Ishikawa (cell line): ENCODE data around the gene SH3BP4.

Source experiments
- CEBPB ChIP-seq: IDR thresholded peaks from 2 replicates; pipeline ENCODE4 v1.6.1; 2012
- CREB1 ChIP-seq: IDR thresholded peaks from 2 replicates; pipeline ENCODE4 v1.6.1; 2012; ENCODE audit warnings: low read depth
- EGR1 ChIP-seq: IDR thresholded peaks from 2 replicates; pipeline ENCODE4 v1.6.1; 2012
- EP300 ChIP-seq: IDR thresholded peaks from 2 replicates; pipeline ENCODE4 v1.6.1; 2012; ENCODE audit warnings: borderline replicate concordance
- FOXM1 ChIP-seq: IDR thresholded peaks from 2 replicates; pipeline ENCODE4 v1.6.1; 2012; ENCODE audit warnings: low read depth, borderline replicate concordance
- NFIC ChIP-seq: IDR thresholded peaks from 2 replicates; pipeline ENCODE4 v1.6.1; 2012
- RAD21 ChIP-seq: IDR thresholded peaks from 2 replicates; pipeline ENCODE4 v1.6.1; 2012; ENCODE audit warnings: low read depth
- TAF1 ChIP-seq: IDR thresholded peaks from 2 replicates; pipeline ENCODE4 v1.6.1; 2012; ENCODE audit warnings: low read depth, mild to moderate bottlenecking
- TCF12 ChIP-seq: IDR thresholded peaks from 2 replicates; pipeline ENCODE4 v1.6.1; 2012; ENCODE audit warnings: low read depth
- TEAD4 ChIP-seq: IDR thresholded peaks from 2 replicates; pipeline ENCODE4 v1.6.1; 2012
- YY1 ChIP-seq: IDR thresholded peaks from 2 replicates; pipeline ENCODE4 v1.6.1; 2012; ENCODE audit warnings: low read depth
- ZBTB7A ChIP-seq: IDR thresholded peaks from 2 replicates; pipeline ENCODE4 v1.6.1; 2012; ENCODE audit warnings: low read depth
- TF ChIP-seq, protein P1 (sequence below): IDR thresholded peaks from 2 replicates; pipeline ENCODE4 v1.6.1; 2012; ENCODE audit warnings: low read depth, mild to moderate bottlenecking
- TF ChIP-seq, protein P2 (sequence below): IDR thresholded peaks from 2 replicates; pipeline ENCODE4 v1.6.1; 2012
- TF ChIP-seq, protein P3 (sequence below): IDR thresholded peaks from 2 replicates; pipeline ENCODE4 v1.6.1; 2012

Gene SH3BP4

DNA sequence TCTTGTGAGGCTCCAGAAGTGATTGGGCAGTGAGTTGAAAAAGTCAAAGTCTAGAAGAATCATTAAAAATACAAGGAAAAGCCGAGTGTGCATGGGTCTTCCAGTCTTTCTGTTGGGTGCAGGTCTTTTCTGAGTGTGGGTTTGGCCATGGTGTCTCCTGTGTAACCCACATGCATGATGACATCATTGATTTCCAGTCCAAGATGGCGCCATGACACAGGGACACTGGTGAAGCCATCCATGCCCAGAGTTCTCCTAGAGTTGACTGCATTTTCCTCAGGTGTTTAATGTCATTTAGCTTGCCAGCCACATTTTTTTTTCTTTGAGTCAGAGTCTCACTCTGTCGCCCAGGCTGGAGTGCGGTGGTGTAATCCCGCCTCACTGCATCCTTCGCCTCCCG is 35.9 kb downstream of the SH3BP4 start:
- TF ChIP-seq, protein P1, sequence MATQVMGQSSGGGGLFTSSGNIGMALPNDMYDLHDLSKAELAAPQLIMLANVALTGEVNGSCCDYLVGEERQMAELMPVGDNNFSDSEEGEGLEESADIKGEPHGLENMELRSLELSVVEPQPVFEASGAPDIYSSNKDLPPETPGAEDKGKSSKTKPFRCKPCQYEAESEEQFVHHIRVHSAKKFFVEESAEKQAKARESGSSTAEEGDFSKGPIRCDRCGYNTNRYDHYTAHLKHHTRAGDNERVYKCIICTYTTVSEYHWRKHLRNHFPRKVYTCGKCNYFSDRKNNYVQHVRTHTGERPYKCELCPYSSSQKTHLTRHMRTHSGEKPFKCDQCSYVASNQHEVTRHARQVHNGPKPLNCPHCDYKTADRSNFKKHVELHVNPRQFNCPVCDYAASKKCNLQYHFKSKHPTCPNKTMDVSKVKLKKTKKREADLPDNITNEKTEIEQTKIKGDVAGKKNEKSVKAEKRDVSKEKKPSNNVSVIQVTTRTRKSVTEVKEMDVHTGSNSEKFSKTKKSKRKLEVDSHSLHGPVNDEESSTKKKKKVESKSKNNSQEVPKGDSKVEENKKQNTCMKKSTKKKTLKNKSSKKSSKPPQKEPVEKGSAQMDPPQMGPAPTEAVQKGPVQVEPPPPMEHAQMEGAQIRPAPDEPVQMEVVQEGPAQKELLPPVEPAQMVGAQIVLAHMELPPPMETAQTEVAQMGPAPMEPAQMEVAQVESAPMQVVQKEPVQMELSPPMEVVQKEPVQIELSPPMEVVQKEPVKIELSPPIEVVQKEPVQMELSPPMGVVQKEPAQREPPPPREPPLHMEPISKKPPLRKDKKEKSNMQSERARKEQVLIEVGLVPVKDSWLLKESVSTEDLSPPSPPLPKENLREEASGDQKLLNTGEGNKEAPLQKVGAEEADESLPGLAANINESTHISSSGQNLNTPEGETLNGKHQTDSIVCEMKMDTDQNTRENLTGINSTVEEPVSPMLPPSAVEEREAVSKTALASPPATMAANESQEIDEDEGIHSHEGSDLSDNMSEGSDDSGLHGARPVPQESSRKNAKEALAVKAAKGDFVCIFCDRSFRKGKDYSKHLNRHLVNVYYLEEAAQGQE = no peak
- TF ChIP-seq FOXM1 = no peak
- TF ChIP-seq CREB1 = no peak
- no peak for TF ChIP-seq RAD21
- no peak for TF ChIP-seq EP300
- TF ChIP-seq EGR1 = no peak
- no peak for TF ChIP-seq ZBTB7A
- no peak for TF ChIP-seq TAF1
- TF ChIP-seq, protein P2, sequence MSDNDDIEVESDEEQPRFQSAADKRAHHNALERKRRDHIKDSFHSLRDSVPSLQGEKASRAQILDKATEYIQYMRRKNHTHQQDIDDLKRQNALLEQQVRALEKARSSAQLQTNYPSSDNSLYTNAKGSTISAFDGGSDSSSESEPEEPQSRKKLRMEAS = no peak
- TF ChIP-seq, protein P3, sequence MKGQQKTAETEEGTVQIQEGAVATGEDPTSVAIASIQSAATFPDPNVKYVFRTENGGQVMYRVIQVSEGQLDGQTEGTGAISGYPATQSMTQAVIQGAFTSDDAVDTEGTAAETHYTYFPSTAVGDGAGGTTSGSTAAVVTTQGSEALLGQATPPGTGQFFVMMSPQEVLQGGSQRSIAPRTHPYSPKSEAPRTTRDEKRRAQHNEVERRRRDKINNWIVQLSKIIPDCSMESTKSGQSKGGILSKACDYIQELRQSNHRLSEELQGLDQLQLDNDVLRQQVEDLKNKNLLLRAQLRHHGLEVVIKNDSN = no peak
- TF ChIP-seq TCF12 = no peak
- TF ChIP-seq YY1 = no peak
- no peak for TF ChIP-seq NFIC

DNA sequence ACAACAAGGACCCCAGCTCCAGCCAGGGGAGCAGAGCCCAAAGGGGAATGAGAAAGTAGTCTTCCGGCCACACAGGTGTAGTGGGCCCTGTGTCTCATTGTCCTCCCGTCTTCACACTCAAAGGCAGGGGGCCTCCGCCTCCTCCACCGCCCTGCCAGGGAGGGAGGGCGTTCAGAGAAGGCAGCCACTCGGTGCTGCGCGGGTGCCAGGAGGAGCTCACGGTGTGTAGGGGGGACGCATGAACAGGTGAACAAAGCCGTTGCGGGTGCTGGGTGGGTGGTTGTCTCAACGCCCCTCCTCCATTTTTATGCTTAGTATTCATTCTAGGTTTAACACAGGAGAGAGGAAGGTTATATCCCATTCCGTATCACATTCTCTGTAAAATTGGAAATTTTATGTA is 36.7 kb downstream of the SH3BP4 start:
- TF ChIP-seq, protein P1 = no peak
- TF ChIP-seq EGR1 (no peak), TCF12 (no peak), ZBTB7A (no peak), CREB1 (no peak), YY1 (no peak), EP300 (no peak), TAF1 (no peak), RAD21 (no peak), NFIC (no peak), FOXM1 (no peak), TEAD4 (no peak), CEBPB (no peak)
- TF ChIP-seq, protein P2 = no peak
- TF ChIP-seq, protein P3 = no peak

DNA sequence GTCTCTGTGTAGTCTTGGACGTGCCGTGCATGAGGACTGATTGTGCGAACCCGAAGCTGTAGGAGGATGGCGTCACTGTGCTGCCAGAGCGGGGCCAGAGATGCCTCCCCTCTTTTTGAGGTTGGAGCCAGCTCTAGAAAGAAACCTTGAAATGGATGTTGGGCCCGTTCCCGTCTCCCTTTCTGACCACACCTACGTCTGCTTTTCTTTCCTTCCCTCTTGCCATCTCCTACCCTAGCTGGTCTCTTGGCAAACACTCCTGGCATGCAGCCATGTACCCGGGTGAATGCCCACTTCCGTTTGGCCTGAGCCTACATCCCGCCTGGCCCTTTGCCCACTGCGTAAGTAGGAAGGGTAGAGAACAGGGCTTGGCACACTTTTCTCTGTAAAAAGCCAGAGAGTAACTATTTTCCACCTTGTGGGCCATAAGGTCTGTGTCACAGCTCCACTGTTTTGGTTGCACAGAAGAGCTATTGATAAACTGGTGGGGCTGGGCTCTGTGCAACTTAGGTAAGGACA is 37.4 kb downstream of the SH3BP4 start:
- TF ChIP-seq EP300 (peak; percentile 96), NFIC (peak; percentile 100), RAD21 (peak; percentile 3; the same call in 1 of the 2 replicates), EGR1 (no peak), TCF12 (peak; percentile 93), FOXM1 (peak; percentile 83), YY1 (no peak), TEAD4 (peak; percentile 75)
- TF ChIP-seq, protein P3 = no peak
- TF ChIP-seq, protein P2 = peak; percentile 34; the same call in 1 of the 2 replicates

DNA sequence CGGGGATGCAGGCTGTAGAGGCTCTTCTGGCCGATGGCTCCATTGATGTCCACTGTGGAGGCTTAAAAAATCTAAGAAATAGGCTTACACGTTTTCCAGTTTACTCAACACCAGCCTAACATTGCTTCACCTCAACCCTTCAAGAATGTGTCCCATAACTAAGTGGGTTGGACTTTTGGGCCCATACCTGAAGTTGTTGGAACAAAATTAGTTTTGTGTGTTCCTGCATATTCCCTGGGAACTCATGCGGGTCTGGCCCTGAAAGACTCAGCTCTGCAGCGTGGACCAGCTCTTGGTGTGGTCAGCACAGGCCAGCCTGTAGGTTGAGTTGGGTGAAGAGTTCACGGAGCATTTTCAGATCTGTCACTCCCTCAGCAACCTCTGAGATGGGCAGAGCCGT is 38.5 kb downstream of the SH3BP4 start:
- TF ChIP-seq, protein P3 = no peak
- no peak for TF ChIP-seq TCF12
- TF ChIP-seq YY1 = no peak
- TF ChIP-seq FOXM1 = no peak
- TF ChIP-seq RAD21 = no peak
- TF ChIP-seq, protein P2 = no peak
- TF ChIP-seq EP300 = no peak
- TF ChIP-seq TAF1 = no peak
- no peak for TF ChIP-seq EGR1
- TF ChIP-seq TEAD4 = no peak
- TF ChIP-seq CEBPB = no peak
- no peak for TF ChIP-seq ZBTB7A
- TF ChIP-seq CREB1 = no peak
- no peak for TF ChIP-seq NFIC
- TF ChIP-seq, protein P1 = no peak
